Measurements from ENCODE around the gene AATF.

AATF gene

DNA sequence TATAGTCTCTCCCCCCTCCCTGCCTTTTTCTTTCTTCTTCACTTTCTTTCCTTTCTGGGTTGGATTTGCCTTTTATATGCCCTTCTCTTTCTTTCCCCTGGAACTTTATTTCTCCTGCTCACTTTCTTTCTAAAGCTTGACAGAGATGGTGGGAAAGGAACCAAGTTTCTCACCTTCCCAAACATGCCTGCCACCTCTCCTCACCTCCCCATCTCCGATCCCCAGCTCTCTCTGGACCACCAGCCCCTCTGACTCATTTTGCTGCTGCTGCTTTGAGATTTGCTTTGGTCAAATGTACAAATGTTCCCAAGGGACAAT is 18.2 kb upstream of the AATF start:
- Histone ChIP-seq H3F3A (ENCODE audit: low read depth) (no peaks in the 10 kb centered on the region), H3K79me2 (ENCODE audit: insufficient read depth, low read length) (no peaks in the 10 kb centered on the region), H3K9ac (ENCODE audit: low read depth, low read length, poor library complexity, severe bottlenecking) (no peak overlapping the region), H3K4me2 (ENCODE audit: low read depth, low read length, poor library complexity, severe bottlenecking) (no peak overlapping the region), H3K9me3 (ENCODE audit: insufficient read depth, low read depth, low read length) (no peaks in the 10 kb centered on the region), H3K4me3 (ENCODE audit: low read length, poor library complexity, severe bottlenecking) (no peak overlapping the region), H4K20me1 (ENCODE audit: insufficient read depth, low read length, poor library complexity, severe bottlenecking) (no peaks in the 10 kb centered on the region), H3K9me2 (replicated peaks; ENCODE audit: low read depth, low read length) (no peaks in the 10 kb centered on the region), H3K36me3 (ENCODE audit: insufficient read depth, low read length) (no peaks in the 10 kb centered on the region), H3K27me3 (ENCODE audit: insufficient read depth, low read length, poor library complexity, severe bottlenecking) (no peaks in the 10 kb centered on the region), H2AFZ (ENCODE audit: low read length) (no peak overlapping the region), H3K4me1 (ENCODE audit: insufficient read depth, low read length, poor library complexity, severe bottlenecking) (no peaks in the 10 kb centered on the region)
- TF ChIP-seq CTCF (conservative IDR thresholded peaks at IDR 0.05; ENCODE audit: low read length) (no peak), EZH2phosphoT487 (IDR thresholded peaks at IDR 0.05; ENCODE audit: borderline replicate concordance) (no peak)

DNA sequence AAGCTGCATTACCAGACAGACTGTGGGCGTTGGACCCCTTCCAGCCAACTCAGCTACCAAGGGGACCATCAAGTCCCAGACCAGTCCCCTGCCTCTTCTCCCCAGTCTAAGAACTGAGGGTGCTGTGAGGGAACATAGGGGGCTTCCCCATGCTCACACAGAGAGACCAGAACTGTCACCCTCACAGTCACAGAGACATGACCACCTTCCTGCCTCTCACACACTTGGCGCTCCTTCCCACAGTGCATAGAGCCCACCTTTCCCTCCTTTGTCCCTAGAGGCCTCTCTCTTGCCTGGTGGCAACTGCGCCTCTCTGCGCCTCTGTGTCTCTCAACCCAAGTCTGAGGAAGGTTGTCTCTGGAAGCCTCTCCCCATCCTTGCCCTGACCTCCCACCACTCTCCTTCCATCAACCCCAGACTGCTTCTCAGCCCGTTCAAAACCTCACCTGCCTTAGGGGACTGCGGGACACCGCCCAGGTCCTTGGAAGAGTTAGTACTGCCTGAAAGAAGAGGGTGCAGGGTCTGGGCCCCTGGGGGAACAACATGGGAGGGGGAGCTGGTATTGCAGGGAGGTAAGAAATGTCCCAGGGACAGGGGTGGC is 17.6 kb upstream of the AATF start:
- Histone ChIP-seq H3K9me3 (ENCODE audit: insufficient read depth, low read depth, low read length) (no peaks in the 10 kb centered on the region), H3K4me2 (ENCODE audit: low read depth, low read length, poor library complexity, severe bottlenecking) (no peak overlapping the region), H3K79me2 (ENCODE audit: insufficient read depth, low read length) (no peaks in the 10 kb centered on the region), H3K36me3 (ENCODE audit: insufficient read depth, low read length) (no peaks in the 10 kb centered on the region), H2AFZ (ENCODE audit: low read length) (no peak overlapping the region), H3K4me3 (ENCODE audit: low read length, poor library complexity, severe bottlenecking) (no peak overlapping the region), H3K27me3 (ENCODE audit: insufficient read depth, low read length, poor library complexity, severe bottlenecking) (no peaks in the 10 kb centered on the region), H3K4me1 (ENCODE audit: insufficient read depth, low read length, poor library complexity, severe bottlenecking) (no peaks in the 10 kb centered on the region), H4K20me1 (ENCODE audit: insufficient read depth, low read length, poor library complexity, severe bottlenecking) (no peaks in the 10 kb centered on the region), H3F3A (ENCODE audit: low read depth) (no peaks in the 10 kb centered on the region), H3K9me2 (replicated peaks; ENCODE audit: low read depth, low read length) (no peaks in the 10 kb centered on the region), H3K9ac (ENCODE audit: low read depth, low read length, poor library complexity, severe bottlenecking) (no peak overlapping the region)
- TF ChIP-seq CTCF (conservative IDR thresholded peaks at IDR 0.05; ENCODE audit: low read length) (no peak), EZH2phosphoT487 (IDR thresholded peaks at IDR 0.05; ENCODE audit: borderline replicate concordance) (no peak)

GRCh38 chr17:36931697-36932382 is 16.9 kb upstream of the AATF start:
- Histone ChIP-seq H3K4me1 (ENCODE audit: insufficient read depth, low read length, poor library complexity, severe bottlenecking) (no peaks in the 10 kb centered on the region), H3K9me2 (replicated peaks; ENCODE audit: low read depth, low read length) (no peaks in the 10 kb centered on the region), H3K27me3 (ENCODE audit: insufficient read depth, low read length, poor library complexity, severe bottlenecking) (no peaks in the 10 kb centered on the region), H3K36me3 (ENCODE audit: insufficient read depth, low read length) (no peaks in the 10 kb centered on the region), H3F3A (ENCODE audit: low read depth) (no peaks in the 10 kb centered on the region), H3K4me3 (ENCODE audit: low read length, poor library complexity, severe bottlenecking) (no peak overlapping the region), H4K20me1 (ENCODE audit: insufficient read depth, low read length, poor library complexity, severe bottlenecking) (no peaks in the 10 kb centered on the region), H3K79me2 (ENCODE audit: insufficient read depth, low read length) (no peaks in the 10 kb centered on the region), H3K9ac (ENCODE audit: low read depth, low read length, poor library complexity, severe bottlenecking) (no peak overlapping the region), H3K4me2 (ENCODE audit: low read depth, low read length, poor library complexity, severe bottlenecking) (no peak overlapping the region), H3K9me3 (ENCODE audit: insufficient read depth, low read depth, low read length) (no peaks in the 10 kb centered on the region), H2AFZ (ENCODE audit: low read length) (no peak overlapping the region)
- TF ChIP-seq CTCF (conservative IDR thresholded peaks at IDR 0.05; ENCODE audit: low read length) = no peak
- TF ChIP-seq EZH2phosphoT487 (IDR thresholded peaks at IDR 0.05; ENCODE audit: borderline replicate concordance) = no peak

All from Loucy (cell line).